Measurements from ENCODE around the gene RXRA. TPM values are rescaled to one million over a fixed set of nuclear protein-coding genes. Genes with fewer than 3 reads are reported as not detected.

RXRA gene
- total RNA-seq, 1 experiment from 2014 or later: 29.9 TPM

GRCh38 chr9:134437403-134438194, 111.3 kb downstream of the RXRA start:
- no peak overlapping the region for H3K4me3 Mint-ChIP-seq
- H3K79me1 ChIP-seq (ENCODE audit: insufficient read depth, low read depth, low read length, poor library complexity, severe bottlenecking): no peaks in the 10 kb centered on the region
- H3K27me3 Mint-ChIP-seq (ENCODE audit: low read depth): no peaks in the 10 kb centered on the region
- H3K4me1 Mint-ChIP-seq: 0 out of 4 replicates have a peak, but pooled peaks cover 0 to 3% of the 10 kb centered on the region in 2 experiments
- H3K18ac ChIP-seq (ENCODE audit: insufficient read length, low read depth, low read length): no peak overlapping the region
- no peak overlapping the region for H4K91ac ChIP-seq (ENCODE audit: insufficient read length, low read depth, low read length)
- H2BK20ac ChIP-seq (ENCODE audit: low read depth, low read length, poor library complexity, severe bottlenecking): no peak overlapping the region
- H3K4ac ChIP-seq (ENCODE audit: low read depth, low read length): no peak overlapping the region
- H4K20me1 ChIP-seq (ENCODE audit: control insufficient read depth, insufficient read depth, insufficient read length): no peaks in the 10 kb centered on the region
- H3K4me1 ChIP-seq (ENCODE audit: insufficient read depth, low read length): no peaks in the 10 kb centered on the region
- peak; percentile 51 for DNase-seq
- TF ChIP-seq CTCF (conservative IDR thresholded peaks at IDR 0.05): no peak
- no peak overlapping the region for H3K23ac ChIP-seq (ENCODE audit: insufficient read length, low read depth, low read length)
- no peak overlapping the region for H3K9ac ChIP-seq (ENCODE audit: extremely low read depth, insufficient read length, low read length)
- no peak overlapping the region for H4K5ac ChIP-seq (ENCODE audit: insufficient read length, low read depth, low read length)
- H3K56ac ChIP-seq (ENCODE audit: insufficient read length, low read depth, low read length): no peak overlapping the region
- H3K36me3 Mint-ChIP-seq (ENCODE audit: insufficient read depth in 1 of 3, low read depth in 3 of 3): peaks cover 0 to 10% (median 9%) of the 10 kb centered on the region in 3 experiments; a peak in 4 of 7 replicates
- no peaks in the 10 kb centered on the region for H3K23me2 ChIP-seq (ENCODE audit: insufficient read length, low read depth, low read length, poor library complexity, severe bottlenecking)
- H2AFZ ChIP-seq (ENCODE audit: low read length): no peak overlapping the region
- no peak overlapping the region for H2BK5ac ChIP-seq (ENCODE audit: insufficient read length, low read length)
- H3K27me3 ChIP-seq (ENCODE audit: insufficient read depth, low read length): no peaks in the 10 kb centered on the region
- no peak overlapping the region for H2BK12ac ChIP-seq (ENCODE audit: insufficient read length, low read depth, low read length)
- no peak overlapping the region for H4K8ac ChIP-seq (replicated peaks; ENCODE audit: insufficient read length, low read depth, low read length)
- no peak overlapping the region for H3K27ac ChIP-seq (ENCODE audit: insufficient read length, low read depth, low read length)
- no peaks in the 10 kb centered on the region for H3K9me3 ChIP-seq (ENCODE audit: control insufficient read depth, low read depth, low read length)
- no peak overlapping the region for H2BK15ac ChIP-seq (ENCODE audit: low read depth, low read length)
- no peak overlapping the region for H3T11ph ChIP-seq (ENCODE audit: low read length)
- H2AK5ac ChIP-seq (ENCODE audit: insufficient read length, low read length): no peak overlapping the region
- H3K4me2 ChIP-seq (ENCODE audit: insufficient read depth, insufficient read length, low read length): no peak overlapping the region
- no peak overlapping the region for H3K27ac Mint-ChIP-seq
- no peak overlapping the region for H3K14ac ChIP-seq (ENCODE audit: insufficient read depth, low read length)
- no peaks in the 10 kb centered on the region for H3K9me3 Mint-ChIP-seq
- no peak overlapping the region for H2BK120ac ChIP-seq (ENCODE audit: low read depth, low read length, poor library complexity, severe bottlenecking)
- no CpG with 5 or more reads among the region's 31 CpGs for WGBS (ENCODE audit: extremely low coverage, insufficient read length, low lambda C conversion rate)
- no peaks in the 10 kb centered on the region for H3K79me2 ChIP-seq (ENCODE audit: insufficient read depth, low read length)
